Colon (tissue), 2 donors: Measurements from ENCODE around the gene GRM4.

Experiments used
- FAIRE-seq: peaks from 2 replicates; lab custom pipeline; 2012; peaks lifted over from hg19 to GRCh38; lab: Jason Lieb, UNC
- donor health status: control.
- donor health status: control.

The GRM4 gene

DNA sequence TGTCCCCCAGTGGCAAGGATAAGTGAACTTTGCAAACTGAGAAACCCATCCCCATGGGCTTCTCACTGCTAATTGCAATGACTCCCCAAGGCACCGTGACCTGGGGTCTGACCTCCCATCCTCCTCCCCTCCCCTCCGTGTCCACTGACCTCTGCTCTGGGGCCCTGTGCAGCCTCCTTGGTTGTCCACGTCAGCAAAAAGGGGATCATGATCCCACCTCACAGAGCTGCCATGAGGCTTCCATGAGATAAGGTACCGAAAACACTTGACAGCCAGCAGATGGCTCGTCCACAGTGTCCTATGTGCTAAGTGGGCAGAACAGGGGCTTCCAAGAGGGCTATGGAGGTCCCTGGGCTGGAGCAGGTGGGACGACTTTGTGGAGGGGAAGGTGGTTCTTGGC lies 104.5 kb downstream of the GRM4 start:
- FAIRE-seq = no peak

DNA sequence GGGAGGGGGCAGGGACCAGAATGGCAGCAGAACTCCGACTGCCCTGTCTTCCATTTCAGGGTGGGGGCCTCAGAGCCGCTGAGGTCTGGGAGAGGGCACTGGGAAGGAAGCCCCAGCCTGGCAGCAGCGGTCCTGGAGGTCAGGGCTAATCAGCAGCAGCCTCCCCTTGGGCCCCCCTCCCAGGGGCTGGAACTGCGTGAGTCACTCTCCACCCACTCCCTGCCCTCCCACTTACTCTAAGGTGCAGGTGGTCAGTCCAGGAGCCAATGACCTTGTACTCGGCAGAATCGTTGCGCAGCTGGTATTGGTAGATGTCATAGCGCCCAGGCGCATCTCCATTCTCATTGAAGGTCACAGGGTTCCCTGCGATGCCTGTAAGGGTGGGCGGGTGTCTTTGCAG lies 105.9 kb downstream of the GRM4 start:
- no peak for FAIRE-seq

DNA sequence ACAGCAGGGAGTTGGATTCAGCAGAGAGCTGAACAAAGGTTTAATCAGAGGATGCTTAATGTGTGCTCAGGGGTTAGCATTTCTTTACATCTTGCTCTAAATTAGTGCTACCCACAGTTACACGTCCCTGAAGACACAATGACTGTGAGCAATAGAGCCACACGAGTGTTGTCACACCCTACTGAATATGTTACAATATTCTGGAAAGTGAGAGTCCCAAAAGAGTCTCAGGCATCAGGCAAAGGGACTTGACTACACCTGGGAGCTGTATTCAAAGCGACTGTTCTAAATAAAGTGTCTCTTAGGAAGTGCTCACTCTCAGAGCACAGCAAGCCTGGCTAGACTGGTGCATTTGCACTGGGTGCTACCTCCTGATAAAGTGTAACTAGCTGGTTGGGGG lies 108.7 kb downstream of the GRM4 start:
- no peak for FAIRE-seq

DNA sequence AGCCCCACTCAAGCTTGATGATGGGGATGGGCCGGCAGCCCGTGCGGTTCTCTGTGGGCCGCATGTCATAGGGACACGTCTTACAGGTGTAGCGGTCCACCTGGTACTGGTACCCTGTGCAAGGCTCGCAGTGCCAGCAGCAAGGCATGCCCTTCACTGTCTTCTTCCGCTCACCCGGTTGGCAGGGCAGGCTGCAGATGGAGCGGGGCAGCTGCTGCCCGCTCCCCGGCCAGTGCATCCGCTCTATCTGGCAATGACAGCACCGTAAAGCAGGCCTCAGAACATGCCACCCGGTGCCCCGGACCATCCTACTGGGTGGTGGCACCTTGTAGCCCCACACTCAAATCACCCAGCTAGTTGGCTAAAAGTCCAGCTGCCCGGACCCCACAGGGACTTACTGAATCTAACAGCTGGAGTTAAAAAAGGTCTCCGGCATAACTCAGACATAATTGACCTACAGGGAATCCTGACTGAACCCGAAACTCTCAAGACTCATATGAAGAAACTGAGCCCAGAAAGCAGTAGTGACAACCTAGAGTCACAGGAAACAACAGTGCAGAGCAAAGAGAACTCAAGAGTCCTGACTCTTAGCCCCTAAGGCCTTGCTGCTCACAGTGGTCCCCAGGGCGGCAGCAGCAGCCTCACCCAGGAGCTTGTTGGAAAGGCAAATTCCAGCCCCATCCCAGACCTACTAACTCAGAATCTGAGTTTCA lies 109.4 kb downstream of the GRM4 start:
- FAIRE-seq = no peak

DNA sequence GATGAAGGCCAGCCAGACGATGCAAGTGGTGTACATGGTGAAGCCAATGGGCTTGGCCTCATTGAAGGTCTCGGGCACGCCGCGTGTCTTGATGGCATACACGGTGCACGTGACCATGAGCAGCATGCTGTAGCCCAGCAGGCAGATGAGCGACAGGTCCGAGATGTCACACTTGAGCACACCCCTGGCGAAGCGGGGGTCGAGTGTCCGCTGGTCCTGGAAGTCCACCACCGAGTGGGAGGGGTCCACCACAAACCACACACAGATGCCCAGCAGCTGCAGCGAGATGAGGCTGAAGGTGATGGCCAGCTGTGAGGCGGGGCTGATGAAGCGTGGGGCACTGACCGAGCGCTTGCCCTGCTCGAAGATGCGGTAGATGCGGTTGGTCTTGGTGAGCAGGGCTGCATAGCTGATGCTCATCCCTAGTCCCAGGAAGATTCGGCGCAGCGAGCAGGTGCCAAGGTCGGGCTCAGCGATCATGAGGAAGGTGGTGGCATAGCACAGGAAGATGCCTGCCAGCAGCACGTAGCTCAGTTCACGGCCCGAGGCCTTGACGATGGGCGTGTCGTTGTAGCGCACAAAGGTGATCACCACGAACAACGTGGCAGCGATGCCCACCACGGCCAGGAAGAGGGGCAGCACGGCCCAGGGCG lies 110.1 kb downstream of the GRM4 start:
- FAIRE-seq = no peak

DNA sequence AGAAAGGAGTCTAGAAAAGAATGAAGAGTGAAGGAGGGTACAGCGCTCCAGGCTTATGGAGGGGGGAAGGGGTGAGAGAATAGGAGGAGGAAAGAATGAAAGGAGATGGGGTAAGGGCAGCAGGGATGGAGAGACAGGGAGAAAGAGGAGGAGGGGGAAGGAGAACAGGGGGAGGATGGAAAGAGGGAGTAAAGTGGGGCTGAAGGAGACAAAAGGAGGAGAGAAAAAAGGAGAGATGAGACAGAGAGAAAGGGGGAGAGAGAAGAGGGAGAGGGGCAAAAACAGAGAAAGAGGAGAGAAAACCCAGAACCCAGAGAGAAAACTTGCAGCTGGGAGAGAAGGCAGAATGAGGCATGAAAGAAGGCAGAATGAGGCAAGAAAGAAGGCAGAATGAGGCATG lies 110.7 kb downstream of the GRM4 start:
- no peak for FAIRE-seq

DNA sequence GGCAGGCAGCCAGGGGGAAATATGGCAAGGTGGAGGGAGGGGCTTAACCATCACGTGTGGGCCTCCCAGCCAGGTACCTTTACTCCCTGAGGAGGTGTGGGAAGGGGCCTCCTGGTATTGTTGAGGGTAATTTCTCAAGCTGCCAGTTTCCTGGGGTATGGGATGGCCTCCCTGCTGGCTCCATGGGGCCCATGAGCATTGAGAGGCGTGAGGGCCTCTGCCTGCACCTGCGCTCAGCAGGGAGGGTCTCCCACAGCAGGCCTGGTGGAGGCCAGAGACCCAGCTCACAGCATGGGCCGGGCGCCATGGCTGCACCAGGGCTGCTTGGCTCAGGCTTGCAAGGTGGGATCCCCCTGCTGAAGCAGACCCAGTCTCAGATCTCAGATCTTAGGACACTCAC lies 113.0 kb downstream of the GRM4 start:
- FAIRE-seq = no peak

DNA sequence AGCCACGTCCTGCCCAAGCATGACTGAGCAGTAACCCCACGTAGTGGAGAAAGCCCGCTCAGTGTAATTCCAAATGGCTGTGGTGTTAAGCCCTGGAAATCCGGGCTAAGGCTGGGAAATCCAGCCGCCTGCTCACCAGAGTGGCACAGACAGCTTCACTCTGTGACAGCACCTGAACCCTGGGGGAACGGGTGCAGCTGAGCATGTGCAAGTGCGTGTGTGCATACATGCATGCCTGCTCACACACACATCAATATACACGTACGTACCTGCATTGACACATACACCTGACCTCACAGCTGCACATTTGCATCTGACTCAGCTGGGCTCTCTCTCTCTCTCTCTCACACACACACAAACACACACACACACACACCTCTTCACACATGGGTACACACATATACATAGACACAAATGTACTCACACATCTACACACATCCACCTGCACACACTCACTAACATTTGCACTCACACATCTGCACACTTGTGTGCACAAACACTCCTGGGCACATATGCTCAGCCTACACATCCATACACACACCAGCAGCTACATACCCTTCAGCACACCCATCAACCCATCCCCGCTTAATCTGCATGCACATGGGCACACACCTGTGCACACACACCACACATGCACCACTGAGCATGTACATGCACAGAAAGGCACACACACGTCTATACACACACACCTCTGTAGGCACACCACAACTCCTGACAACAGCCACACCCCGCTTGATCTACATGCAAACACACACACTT lies 114.1 kb downstream of the GRM4 start:
- FAIRE-seq = no peak

DNA sequence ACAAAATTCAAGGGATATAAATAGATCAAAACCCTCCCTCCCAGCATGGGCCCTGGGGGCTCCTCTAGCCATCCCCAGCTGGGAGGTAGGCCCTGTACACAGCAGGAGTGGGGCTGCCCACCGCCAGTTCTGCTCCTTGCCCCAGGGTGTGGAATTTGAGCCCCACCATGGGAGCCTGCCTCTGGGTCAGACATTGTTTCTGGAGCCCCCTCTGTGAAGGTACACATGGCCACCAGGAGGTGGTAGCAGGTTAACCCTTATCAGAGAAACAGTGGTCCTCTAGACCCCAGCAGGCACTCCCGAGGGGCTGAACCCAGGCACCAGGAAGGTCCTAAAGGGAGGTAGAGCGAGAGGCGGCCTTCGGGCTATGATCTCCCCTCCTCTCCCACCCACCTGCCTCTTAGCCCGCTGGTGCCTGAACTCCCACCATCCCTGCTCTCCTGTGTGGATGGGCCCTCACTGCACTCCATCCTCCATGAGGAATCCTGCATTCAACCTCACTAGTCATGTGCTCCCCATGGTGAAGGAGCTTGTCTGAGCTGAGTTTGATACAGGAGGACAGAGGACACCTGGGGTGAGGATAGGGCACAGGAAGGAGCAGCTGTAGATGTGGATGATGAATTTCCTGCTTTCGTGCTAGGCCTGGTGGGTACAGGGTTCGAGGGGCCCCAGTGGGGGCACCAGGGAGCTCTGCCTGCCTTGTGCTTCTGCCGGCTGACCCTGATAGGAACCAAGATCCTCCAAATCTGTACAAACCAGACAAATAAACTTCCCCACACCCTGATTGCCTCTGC lies 114.9 kb downstream of the GRM4 start:
- no peak for FAIRE-seq

DNA sequence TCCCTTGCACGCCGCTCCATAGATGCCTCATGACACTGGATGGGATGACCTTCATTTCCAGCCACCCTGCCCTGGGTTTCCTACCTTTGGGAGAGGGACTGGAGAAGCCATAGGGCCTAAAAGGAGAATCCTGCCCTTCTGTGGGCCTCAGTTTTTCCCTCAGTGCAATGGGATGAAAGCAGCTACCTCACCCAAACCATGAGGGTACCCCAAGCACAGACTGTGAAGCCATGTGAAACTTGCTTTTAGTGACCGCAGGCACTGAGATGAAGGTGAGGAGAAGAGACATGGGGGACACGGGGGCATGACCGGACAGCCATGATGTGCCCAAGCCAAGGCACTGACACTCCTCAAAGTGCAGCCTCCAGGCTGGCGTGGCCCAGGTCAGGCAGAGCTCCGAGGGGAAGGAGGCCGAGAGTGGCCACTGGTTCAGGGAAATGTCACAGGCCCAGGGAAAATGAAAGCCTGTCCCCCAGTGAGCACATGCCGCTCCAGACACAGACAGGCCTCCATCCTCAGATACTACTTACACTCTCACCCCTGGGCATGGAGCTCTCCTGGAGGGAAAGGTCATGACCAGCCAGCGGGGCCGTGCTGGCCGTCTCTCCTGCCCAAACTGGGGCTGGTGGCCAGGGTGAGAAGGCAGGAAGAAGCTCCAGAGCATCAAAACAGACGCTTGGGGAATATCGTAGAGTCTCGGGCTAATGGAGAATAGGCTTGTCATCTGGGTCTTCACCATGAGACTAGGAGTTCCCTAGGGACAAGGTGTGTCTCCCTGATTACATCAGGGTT lies 116.2 kb downstream of the GRM4 start:
- FAIRE-seq = no peak

DNA sequence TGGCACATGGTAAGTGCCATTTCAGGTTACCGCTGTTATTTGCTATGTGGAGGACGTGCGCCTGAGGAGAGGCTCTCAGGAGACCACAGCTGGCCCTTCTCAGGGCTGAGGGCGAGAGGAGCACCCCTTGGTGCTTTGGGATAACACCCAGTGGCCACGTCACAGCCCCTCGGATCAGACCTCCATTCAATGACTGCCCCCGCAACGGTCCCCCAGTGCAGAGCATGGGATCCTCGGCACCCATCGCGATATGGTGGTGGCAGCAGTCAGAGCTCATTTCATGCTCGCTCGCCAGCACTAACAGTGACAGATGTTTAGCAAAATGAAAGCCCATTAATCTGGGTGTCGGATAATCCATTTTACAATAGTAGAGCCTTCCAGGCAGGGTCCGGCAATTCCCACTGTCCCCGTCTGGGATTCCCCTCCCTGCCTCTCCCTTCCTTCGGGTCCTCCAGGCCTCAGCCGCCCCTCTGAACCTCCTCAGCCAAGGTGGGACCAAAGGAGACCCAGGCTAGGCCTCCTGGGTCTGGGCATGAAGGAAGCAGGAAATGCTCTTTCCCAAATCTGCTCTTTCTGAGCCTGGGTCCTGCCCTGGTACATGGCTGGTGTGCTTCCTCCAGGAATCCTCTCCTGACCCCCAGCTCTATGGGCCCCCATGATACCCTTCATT lies 117.1 kb downstream of the GRM4 start:
- no peak for FAIRE-seq

DNA sequence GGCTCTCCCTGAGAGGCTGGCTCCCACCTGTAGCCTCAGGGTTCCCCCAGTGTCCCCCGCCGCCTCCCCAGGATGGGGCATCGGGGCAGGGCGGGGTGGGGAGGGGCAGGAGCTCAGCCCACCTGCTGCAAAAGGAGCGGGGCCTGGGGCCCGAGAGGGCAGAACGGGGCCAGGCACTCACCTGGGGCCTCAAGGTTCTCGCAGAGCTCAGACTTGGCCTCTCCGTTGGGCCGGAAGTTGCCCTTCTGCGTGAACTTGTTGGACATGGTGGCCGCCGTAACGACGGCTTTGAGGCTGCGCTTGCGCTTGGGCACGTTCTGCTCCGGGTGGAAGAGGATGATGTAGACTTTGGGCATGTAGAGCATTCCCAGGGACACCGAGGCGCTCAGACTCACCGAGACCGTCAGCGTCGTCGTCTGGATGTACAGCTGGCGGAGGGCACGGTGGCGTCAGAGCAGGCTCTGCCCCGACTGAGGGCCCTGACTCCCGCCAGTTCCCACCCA lies 117.9 kb downstream of the GRM4 start:
- no peak for FAIRE-seq

DNA sequence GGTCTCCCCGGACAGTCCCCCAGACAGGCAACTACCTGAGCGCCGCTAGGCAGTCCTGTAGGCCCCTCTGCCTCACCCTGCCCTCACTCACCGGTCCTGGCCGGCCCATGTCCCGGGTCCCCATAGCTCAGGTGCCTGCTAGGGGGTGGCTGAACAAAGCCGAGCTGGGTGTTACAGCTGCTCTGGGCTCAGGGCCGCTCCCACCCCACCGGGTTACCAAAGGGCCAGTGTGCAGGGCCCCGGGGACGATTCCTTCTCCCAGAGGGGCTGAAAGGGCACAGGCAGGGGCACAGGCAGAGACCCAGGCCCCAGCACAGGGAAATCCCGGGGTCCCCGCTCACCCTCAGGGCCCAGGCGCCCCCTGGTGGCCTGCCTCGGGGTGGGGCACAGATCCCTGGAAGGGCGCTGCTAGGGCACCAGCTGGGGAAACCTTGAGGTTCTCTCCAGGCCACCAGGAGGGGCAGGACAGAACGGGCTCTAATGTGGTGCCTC lies 118.4 kb downstream of the GRM4 start:
- no peak for FAIRE-seq

DNA sequence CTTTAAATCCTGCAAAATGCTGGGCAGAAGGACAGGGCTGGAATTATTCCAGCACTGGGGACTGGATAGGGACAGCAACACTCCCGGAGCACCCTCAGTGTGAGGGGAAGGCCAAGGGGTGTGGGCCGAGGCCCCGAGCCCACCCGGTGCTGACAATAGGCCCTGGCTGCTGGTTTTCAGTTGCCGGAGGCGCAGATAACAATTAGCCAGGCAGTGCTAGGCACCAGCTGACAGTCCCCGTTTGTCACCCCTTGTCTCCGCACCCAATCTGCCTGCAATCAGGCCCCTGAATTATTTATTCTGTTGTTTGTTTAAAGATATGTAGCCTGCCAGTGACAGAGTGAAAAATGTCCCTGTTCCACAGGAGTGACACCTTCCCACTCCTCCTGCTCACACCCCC lies 120.0 kb downstream of the GRM4 start:
- FAIRE-seq = no peak

DNA sequence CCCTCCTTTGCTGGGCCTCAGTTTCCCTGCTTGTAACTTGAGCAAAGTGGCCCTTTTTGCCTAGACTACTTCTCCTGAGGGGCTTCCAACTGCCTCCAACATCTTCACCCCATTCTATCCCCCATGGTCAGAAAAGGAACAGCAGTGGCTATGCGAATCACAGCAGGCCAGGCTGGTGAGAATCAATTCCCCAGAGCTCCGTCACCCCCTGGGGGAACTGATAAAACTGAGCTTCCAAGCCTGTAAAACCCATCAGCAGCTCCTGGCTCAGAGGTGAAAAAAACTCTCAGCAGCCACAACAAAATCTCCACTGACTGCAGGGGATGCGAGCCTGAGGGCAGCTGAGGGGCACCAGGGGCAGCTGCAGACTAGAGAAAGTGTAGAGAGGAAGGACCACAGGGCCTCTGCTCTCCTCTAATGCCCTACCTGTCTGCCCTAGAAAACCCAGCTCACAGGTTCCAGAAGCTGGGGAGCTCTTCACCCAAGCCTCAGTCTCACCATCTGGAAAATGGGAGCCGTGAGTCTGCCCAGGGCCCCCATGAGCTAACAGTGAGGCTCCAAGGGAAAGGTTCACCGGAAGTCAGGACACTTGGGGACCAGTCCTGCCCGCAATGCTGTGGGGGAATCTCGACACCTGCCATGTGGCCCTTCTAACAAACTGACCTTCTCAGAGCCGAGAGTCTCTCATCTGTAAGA lies 120.6 kb downstream of the GRM4 start:
- no peak for FAIRE-seq

DNA sequence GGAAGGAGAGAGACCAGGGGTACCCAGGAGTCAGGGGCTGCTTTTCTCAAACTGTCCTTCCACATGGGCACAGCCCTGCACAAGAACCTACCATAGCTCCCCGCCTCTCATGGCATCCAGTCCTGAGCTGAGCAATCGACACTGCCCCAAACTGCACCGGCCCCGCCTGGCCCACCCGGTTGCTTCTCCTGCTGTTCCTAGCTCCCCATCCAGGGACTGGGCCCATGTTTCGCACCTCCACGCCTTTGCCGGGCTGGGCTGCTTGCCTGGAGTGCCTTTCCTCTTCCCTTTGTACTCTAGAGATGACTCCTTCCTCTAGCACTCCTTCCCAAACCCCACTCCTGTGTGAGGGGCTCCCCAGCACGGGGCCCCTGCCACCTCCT lies 123.0 kb downstream of the GRM4 start:
- no peak for FAIRE-seq

DNA sequence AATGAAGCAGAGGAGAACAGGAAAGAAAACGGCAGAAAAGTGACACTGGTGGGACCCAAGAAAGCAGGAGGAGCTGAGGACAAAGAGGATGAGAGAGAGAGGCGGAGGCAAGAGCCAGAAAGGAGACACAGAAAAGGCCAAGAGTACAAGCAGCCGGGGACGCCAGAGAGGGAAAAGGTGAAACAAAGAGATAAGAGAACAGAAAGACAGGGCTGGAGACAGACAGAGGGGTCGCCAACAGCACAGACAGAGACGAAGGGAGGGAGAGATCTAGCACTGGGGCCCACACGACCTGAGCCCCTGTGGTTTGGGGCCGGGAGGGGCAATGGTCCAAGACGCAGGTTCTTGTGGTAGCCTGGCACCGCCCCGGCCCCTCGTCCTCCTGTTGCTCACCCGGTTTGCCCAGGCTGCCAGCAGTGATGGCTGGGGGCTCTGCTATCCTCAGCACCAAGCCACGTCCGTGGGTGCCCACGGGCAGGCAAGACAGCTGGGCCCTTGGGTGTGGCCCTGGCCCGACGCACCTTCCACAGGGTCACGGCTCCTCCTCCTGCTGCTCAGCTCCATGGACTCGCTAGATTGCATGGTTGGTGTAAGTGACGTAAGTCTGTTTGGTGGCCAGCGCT lies 123.5 kb downstream of the GRM4 start:
- no peak for FAIRE-seq

DNA sequence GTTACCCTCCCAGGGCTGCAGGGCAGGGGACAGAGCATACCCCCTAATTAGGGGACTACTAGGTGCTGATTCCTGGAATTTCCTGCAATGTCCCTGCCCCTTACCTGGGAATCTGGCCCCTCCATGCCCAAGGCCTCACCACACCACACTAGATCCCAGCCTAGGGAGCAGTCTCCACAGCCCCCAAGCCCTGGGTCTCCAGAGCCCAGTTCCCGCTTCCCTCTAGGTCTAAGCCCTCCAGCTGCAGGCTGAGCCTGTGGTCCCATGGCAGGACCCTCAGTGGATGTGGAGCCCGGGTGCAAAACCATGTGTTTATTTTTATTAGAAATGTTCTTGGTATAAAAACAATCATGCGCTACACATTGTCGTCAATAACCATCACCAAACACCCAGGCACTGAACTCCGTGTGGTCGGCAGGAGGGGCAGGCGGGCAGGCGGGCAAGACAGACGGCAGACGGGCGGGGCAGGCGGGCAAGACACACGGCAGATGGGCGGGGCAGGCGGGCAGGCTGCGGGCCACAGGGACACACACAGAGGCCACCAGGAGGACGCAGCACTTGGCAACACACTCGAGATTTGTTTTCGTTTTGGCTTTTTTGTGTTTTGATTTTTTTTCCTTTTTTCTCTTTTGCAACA lies 124.2 kb downstream of the GRM4 start:
- no peak for FAIRE-seq
